ENCODE measurements around the gene POLR2C. TPM values are rescaled to one million over a fixed set of nuclear protein-coding genes. Genes with fewer than 3 reads are reported as not detected.

Gene POLR2C
- total and polyA plus RNA-seq, 2 of the 13 experiments (the other 11 are each of a cell fraction or from before 2014, with no cell fraction given) = 104 to 216 TPM

GRCh38 chr16:57479976-57480753 is 17.7 kb downstream of the POLR2C start (continued):
- TF ChIP-seq, protein P1, sequence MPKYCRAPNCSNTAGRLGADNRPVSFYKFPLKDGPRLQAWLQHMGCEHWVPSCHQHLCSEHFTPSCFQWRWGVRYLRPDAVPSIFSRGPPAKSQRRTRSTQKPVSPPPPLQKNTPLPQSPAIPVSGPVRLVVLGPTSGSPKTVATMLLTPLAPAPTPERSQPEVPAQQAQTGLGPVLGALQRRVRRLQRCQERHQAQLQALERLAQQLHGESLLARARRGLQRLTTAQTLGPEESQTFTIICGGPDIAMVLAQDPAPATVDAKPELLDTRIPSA (CRISPR knock-in tag; IDR thresholded peaks at IDR 0.05; ENCODE audit: borderline replicate concordance) = no peak
- TF ChIP-seq ZBTB33 (CRISPR knock-in tag; IDR thresholded peaks at IDR 0.05) (no peak), RFXANK (CRISPR knock-in tag; IDR thresholded peaks at IDR 0.05) (no peak), ZNF670 (CRISPR knock-in tag; IDR thresholded peaks at IDR 0.05; ENCODE audit: borderline replicate concordance) (peak; percentile 67; the same call in 1 of the 2 replicates), ZNF792 (CRISPR knock-in tag; IDR thresholded peaks at IDR 0.05) (peak; percentile 53; the same call in 1 of the 2 replicates), NFKBIZ (CRISPR knock-in tag; IDR thresholded peaks at IDR 0.05) (0 out of 2 replicates have a peak, but pooled peaks have one; percentile 57), EP300 (IDR thresholded peaks at IDR 0.05; ENCODE audit: low read depth in 2 of 2, low read length in 2 of 2) (peak; percentile 62 to 74), EP300 (CRISPR knock-in tag; IDR thresholded peaks at IDR 0.05; ENCODE audit: borderline replicate concordance) (peak; percentile 43), BRCA1 (CRISPR knock-in tag; IDR thresholded peaks at IDR 0.05) (peak; percentile 41; the same call in 1 of the 2 replicates), CCDC6 (CRISPR knock-in tag; IDR thresholded peaks at IDR 0.05) (no peak), TFDP2 (CRISPR knock-in tag; IDR thresholded peaks at IDR 0.05) (0 out of 2 replicates have a peak, but pooled peaks have one; percentile 16), NRL (CRISPR knock-in tag; IDR thresholded peaks at IDR 0.05; ENCODE audit: borderline replicate concordance) (peak; percentile 49; the same call in 1 of the 2 replicates), ZNF136 (CRISPR knock-in tag; IDR thresholded peaks at IDR 0.05; ENCODE audit: low read depth) (0 out of 2 replicates have a peak, but pooled peaks have one; percentile 86)
- TF ChIP-seq, protein P2, sequence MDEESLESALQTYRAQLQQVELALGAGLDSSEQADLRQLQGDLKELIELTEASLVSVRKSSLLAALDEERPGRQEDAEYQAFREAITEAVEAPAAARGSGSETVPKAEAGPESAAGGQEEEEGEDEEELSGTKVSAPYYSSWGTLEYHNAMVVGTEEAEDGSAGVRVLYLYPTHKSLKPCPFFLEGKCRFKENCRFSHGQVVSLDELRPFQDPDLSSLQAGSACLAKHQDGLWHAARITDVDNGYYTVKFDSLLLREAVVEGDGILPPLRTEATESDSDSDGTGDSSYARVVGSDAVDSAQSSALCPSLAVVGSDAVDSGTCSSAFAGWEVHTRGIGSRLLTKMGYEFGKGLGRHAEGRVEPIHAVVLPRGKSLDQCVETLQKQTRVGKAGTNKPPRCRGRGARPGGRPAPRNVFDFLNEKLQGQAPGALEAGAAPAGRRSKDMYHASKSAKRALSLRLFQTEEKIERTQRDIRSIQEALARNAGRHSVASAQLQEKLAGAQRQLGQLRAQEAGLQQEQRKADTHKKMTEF (CRISPR knock-in tag; IDR thresholded peaks at IDR 0.05) = peak; percentile 83
- TF ChIP-seq, protein P3, sequence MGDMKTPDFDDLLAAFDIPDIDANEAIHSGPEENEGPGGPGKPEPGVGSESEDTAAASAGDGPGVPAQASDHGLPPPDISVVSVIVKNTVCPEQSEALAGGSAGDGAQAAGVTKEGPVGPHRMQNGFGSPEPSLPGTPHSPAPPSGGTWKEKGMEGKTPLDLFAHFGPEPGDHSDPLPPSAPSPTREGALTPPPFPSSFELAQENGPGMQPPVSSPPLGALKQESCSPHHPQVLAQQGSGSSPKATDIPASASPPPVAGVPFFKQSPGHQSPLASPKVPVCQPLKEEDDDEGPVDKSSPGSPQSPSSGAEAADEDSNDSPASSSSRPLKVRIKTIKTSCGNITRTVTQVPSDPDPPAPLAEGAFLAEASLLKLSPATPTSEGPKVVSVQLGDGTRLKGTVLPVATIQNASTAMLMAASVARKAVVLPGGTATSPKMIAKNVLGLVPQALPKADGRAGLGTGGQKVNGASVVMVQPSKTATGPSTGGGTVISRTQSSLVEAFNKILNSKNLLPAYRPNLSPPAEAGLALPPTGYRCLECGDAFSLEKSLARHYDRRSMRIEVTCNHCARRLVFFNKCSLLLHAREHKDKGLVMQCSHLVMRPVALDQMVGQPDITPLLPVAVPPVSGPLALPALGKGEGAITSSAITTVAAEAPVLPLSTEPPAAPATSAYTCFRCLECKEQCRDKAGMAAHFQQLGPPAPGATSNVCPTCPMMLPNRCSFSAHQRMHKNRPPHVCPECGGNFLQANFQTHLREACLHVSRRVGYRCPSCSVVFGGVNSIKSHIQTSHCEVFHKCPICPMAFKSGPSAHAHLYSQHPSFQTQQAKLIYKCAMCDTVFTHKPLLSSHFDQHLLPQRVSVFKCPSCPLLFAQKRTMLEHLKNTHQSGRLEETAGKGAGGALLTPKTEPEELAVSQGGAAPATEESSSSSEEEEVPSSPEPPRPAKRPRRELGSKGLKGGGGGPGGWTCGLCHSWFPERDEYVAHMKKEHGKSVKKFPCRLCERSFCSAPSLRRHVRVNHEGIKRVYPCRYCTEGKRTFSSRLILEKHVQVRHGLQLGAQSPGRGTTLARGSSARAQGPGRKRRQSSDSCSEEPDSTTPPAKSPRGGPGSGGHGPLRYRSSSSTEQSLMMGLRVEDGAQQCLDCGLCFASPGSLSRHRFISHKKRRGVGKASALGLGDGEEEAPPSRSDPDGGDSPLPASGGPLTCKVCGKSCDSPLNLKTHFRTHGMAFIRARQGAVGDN (CRISPR knock-in tag; IDR thresholded peaks at IDR 0.05) = peak; percentile 98
- TF ChIP-seq, protein P4, sequence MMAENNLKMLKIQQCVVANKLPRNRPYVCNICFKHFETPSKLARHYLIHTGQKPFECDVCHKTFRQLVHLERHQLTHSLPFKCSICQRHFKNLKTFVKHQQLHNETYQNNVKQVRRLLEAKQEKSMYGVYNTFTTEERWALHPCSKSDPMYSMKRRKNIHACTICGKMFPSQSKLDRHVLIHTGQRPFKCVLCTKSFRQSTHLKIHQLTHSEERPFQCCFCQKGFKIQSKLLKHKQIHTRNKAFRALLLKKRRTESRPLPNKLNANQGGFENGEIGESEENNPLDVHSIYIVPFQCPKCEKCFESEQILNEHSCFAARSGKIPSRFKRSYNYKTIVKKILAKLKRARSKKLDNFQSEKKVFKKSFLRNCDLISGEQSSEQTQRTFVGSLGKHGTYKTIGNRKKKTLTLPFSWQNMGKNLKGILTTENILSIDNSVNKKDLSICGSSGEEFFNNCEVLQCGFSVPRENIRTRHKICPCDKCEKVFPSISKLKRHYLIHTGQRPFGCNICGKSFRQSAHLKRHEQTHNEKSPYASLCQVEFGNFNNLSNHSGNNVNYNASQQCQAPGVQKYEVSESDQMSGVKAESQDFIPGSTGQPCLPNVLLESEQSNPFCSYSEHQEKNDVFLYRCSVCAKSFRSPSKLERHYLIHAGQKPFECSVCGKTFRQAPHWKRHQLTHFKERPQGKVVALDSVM (CRISPR knock-in tag; IDR thresholded peaks at IDR 0.05) = 0 out of 2 replicates have a peak, but pooled peaks have one; percentile 48
